DND-41 (cell line): ENCODE measurements around the gene DCAF5.

Experiments used
- ATAC-seq: fragments of 200-7000 bp; cut with Tn5 transposase; 3 replicates; pipeline ENCODE4 v1.9.1; 2021; ENCODE audit warnings: low read depth; ENCODE audit not compliant: insufficient read depth
- DNase-seq: peaks from one replicate; pipeline ENCODE4 v3.0.0-alpha.2; 2020
- H2AFZ ChIP-seq: 2 replicates; pipeline ENCODE4 v1.6.0; 2012; ENCODE audit warnings: low read depth, low read length
- H3K27ac ChIP-seq: 2 replicates; pipeline ENCODE4 v1.5.1; 2012; ENCODE audit warnings: low read length, inconsistent platforms
- H3K27me3 ChIP-seq: fragments of 200-600 bp; sonication (generic); 2 replicates; pipeline ENCODE4 v1.6.0; 2012; ENCODE audit warnings: low read length, mild to moderate bottlenecking, inconsistent platforms; ENCODE audit not compliant: insufficient read depth, poor library complexity
- H3K36me3 ChIP-seq: 2 replicates; pipeline ENCODE4 v1.5.1; 2012; ENCODE audit warnings: low read length, inconsistent platforms; ENCODE audit not compliant: insufficient read depth
- H3K4me1 ChIP-seq: 2 replicates; pipeline ENCODE4 v1.5.1; 2012; ENCODE audit warnings: mild to moderate bottlenecking, low read length; ENCODE audit not compliant: insufficient read depth
- H3K4me2 ChIP-seq: 2 replicates; pipeline ENCODE4 v1.6.0; 2012; ENCODE audit warnings: mild to moderate bottlenecking, moderate library complexity, low read length, inconsistent platforms; ENCODE audit not compliant: insufficient read depth
- H3K4me3 ChIP-seq, 2 experiments: fragments of 200-600 bp in 1 of 2; shearing (Covaris generic) in 1 of 2; 2 replicates each; pipeline ENCODE4 v1.5.1; 2012 to 2016; ENCODE audit warnings: inconsistent platforms in 2 of 2, low read length in 2 of 2, mild to moderate bottlenecking in 2 of 2, low read depth in 1 of 2, moderate library complexity in 1 of 2
- H3K79me2 ChIP-seq: 2 replicates; pipeline ENCODE4 v1.6.0; 2012; ENCODE audit warnings: low read length, inconsistent platforms; ENCODE audit not compliant: insufficient read depth
- H3K9ac ChIP-seq: 2 replicates; pipeline ENCODE4 v1.6.0; 2012; ENCODE audit warnings: low read depth, mild to moderate bottlenecking, inconsistent platforms, low read length, moderate library complexity
- H3K9me3 ChIP-seq: 2 replicates; pipeline ENCODE4 v1.5.1; 2012; ENCODE audit warnings: low read length, moderate library complexity, mild to moderate bottlenecking, inconsistent platforms; ENCODE audit not compliant: insufficient read depth, severe bottlenecking
- H4K20me1 ChIP-seq: 2 replicates; pipeline ENCODE4 v1.6.0; 2012; ENCODE audit warnings: low read length; ENCODE audit not compliant: insufficient read depth
- CTCF ChIP-seq: IDR thresholded peaks from 2 replicates; pipeline ENCODE4 v1.5.1; 2012; ENCODE audit warnings: borderline replicate concordance, low read length, moderate library complexity, mild to moderate bottlenecking; ENCODE audit not compliant: poor library complexity, severe bottlenecking; ENCODE audit errors: extremely low read depth
- EZH2 ChIP-seq: IDR thresholded peaks from 3 replicates; pipeline ENCODE4 v1.6.1; 2012; ENCODE audit warnings: borderline replicate concordance, low read depth, mild to moderate bottlenecking, moderate library complexity, low read length, inconsistent platforms; ENCODE audit not compliant: severe bottlenecking

The DCAF5 gene

GRCh38 chr14:69152902-69153151 is at the start of gene DCAF5:
Gene DCAF5, minus strand, starts transcription at chr14:69153119. Its CDS starts 141 bp downstream, at chr14:69152978.
- Histone ChIP-seq H3K9me3 (no peaks in the 10 kb centered on the region), H3K79me2 (peaks cover 41% of the 10 kb centered on the region), H2AFZ (peak within 1 kb of the TSS; percentile 93), H3K27ac (peak within 1 kb of the TSS; percentile 78), H3K9ac (peak within 1 kb of the TSS; percentile 91), H3K4me3 (peak within 1 kb of the TSS; percentile 87 to 92), H3K4me1 (peaks cover 29% of the 10 kb centered on the region), H4K20me1 (peaks cover 3% of the 10 kb centered on the region; the same call in 1 of the 2 replicates), H3K4me2 (peak within 1 kb of the TSS; percentile 93), H3K36me3 (peaks cover 12% of the 10 kb centered on the region), H3K27me3 (peaks cover 28% of the 10 kb centered on the region)
- ATAC-seq (peak; percentile 91; the same call in 2 of the 3 replicates), DNase-seq (peak; percentile 95)
- no peak for TF ChIP-seq CTCF
- no peak for TF ChIP-seq EZH2

- H3K4me1 ChIP-seq = no peaks in the 10 kb centered on the region
- no peak overlapping the region for H3K4me3 ChIP-seq
- no peak overlapping the region for H3K27ac ChIP-seq
- no peak overlapping the region for H2AFZ ChIP-seq
- H4K20me1 ChIP-seq = no peaks in the 10 kb centered on the region
- no peak for ATAC-seq
- H3K9me3 ChIP-seq = no peaks in the 10 kb centered on the region
- no peak overlapping the region for H3K9ac ChIP-seq
- 0 out of 2 replicates have a peak, but pooled peaks cover 2% of the 10 kb centered on the region for H3K79me2 ChIP-seq
- DNase-seq = no peak
- no peaks in the 10 kb centered on the region for H3K36me3 ChIP-seq
- H3K4me2 ChIP-seq = no peak overlapping the region
- peaks cover 3% of the 10 kb centered on the region for H3K27me3 ChIP-seq
- no peak for TF ChIP-seq CTCF
- TF ChIP-seq EZH2 = no peak
Measured at GRCh38 chr14:69199786-69200185, 46.9 kb upstream of the DCAF5 start.

- H3K4me1 ChIP-seq = peaks cover 27% of the 10 kb centered on the region; the same call in 1 of the 2 replicates
- 0 out of 2 replicates have a peak, but pooled peaks cover 2% of the 10 kb centered on the region for H3K79me2 ChIP-seq
- peaks cover 13% of the 10 kb centered on the region for H3K27me3 ChIP-seq
- DNase-seq = no peak
- no peak overlapping the region for H3K4me3 ChIP-seq
- H4K20me1 ChIP-seq = no peaks in the 10 kb centered on the region
- no peaks in the 10 kb centered on the region for H3K9me3 ChIP-seq
- TF ChIP-seq EZH2 (no peak), CTCF (no peak)
- H3K36me3 ChIP-seq = no peaks in the 10 kb centered on the region
- H3K4me2 ChIP-seq = no peak overlapping the region
- no peak overlapping the region for H3K27ac ChIP-seq
- ATAC-seq = no peak
- H3K9ac ChIP-seq = no peak overlapping the region
- no peak overlapping the region for H2AFZ ChIP-seq
Measured at GRCh38 chr14:69193721-69194120, 40.8 kb upstream of the DCAF5 start.
